GM18498 (cell line): ENCODE results near the gene MYO1E.

Source experiments
- ATAC-seq: cut with Tn5 transposase; IDR thresholded peaks from one replicate; pipeline ENCODE4 v1.9.1; 2021; ENCODE audit warnings: mild to moderate bottlenecking, moderate library complexity; ENCODE audit not compliant: unreplicated experiment

MYO1E gene

GRCh38 chr15:59321000-59321689 is 51.5 kb downstream of the MYO1E start:
- ATAC-seq = no peak

GRCh38 chr15:59317211-59317610 is 55.5 kb downstream of the MYO1E start:
- no peak for ATAC-seq

GRCh38 chr15:59315914-59316451 is 56.7 kb downstream of the MYO1E start:
- no peak for ATAC-seq

GRCh38 chr15:59313641-59314332 is 58.9 kb downstream of the MYO1E start:
- peak; percentile 89 for ATAC-seq

GRCh38 chr15:59312205-59312604 is 60.5 kb downstream of the MYO1E start:
- no peak for ATAC-seq

- ATAC-seq = no peak
Observed at GRCh38 chr15:59311195-59311594, 61.5 kb downstream of the MYO1E start.

- ATAC-seq = no peak
Observed at GRCh38 chr15:59309405-59309804, 63.3 kb downstream of the MYO1E start.

- no peak for ATAC-seq
Observed at GRCh38 chr15:59307165-59307537, 65.5 kb downstream of the MYO1E start.

- no peak for ATAC-seq
Observed at GRCh38 chr15:59306520-59307164, 66.0 kb downstream of the MYO1E start.

GRCh38 chr15:59304807-59305206 is 67.9 kb downstream of the MYO1E start:
- no peak for ATAC-seq

- ATAC-seq = peak; percentile 28
Observed at GRCh38 chr15:59304034-59304795, 68.5 kb downstream of the MYO1E start.

GRCh38 chr15:59303633-59304032 is 69.0 kb downstream of the MYO1E start:
- ATAC-seq = peak; percentile 15

GRCh38 chr15:59303136-59303535 is 69.5 kb downstream of the MYO1E start:
- ATAC-seq = no peak

GRCh38 chr15:59301527-59301926 is 71.1 kb downstream of the MYO1E start:
- ATAC-seq = no peak

GRCh38 chr15:59300618-59301139 is 72.0 kb downstream of the MYO1E start:
- no peak for ATAC-seq

GRCh38 chr15:59299929-59300617 is 72.6 kb downstream of the MYO1E start:
- ATAC-seq = peak; percentile 58

- no peak for ATAC-seq
Observed at GRCh38 chr15:59298854-59299250, 73.8 kb downstream of the MYO1E start.

GRCh38 chr15:59298225-59298853 is 74.3 kb downstream of the MYO1E start:
- peak; percentile 75 for ATAC-seq

GRCh38 chr15:59296181-59296617 is 76.5 kb downstream of the MYO1E start:
- no peak for ATAC-seq
